IPS-15b (cell line): ENCODE data around the gene PRAMEF10.
"Not testable (repeated sequence)": the region's sequence is repeated elsewhere in the genome, so short reads cannot be mapped to it uniquely, and the experiment has no call there.

Experiments used
- H3K27me3 ChIP-seq: one replicate; pipeline ENCODE4 v1.6.1; 2013; ENCODE audit warnings: low read length; ENCODE audit not compliant: control insufficient read depth, insufficient read depth
- H3K36me3 ChIP-seq: one replicate; pipeline ENCODE4 v1.6.1; 2013; ENCODE audit warnings: low read length; ENCODE audit not compliant: control insufficient read depth, insufficient read depth
- H3K4me1 ChIP-seq: one replicate; pipeline ENCODE4 v1.6.1; 2013; ENCODE audit warnings: mild to moderate bottlenecking, low read length; ENCODE audit not compliant: control insufficient read depth, insufficient read depth
- H3K4me3 ChIP-seq: one replicate; pipeline ENCODE4 v1.5.1; 2013; ENCODE audit warnings: low read depth, low read length
- H3K9ac ChIP-seq: one replicate; pipeline ENCODE4 v1.6.1; 2013; ENCODE audit warnings: low read depth, mild to moderate bottlenecking, low read length
- H3K9me3 ChIP-seq: one replicate; pipeline ENCODE4 v1.6.1; 2013; ENCODE audit warnings: mild to moderate bottlenecking, low read length; ENCODE audit not compliant: control insufficient read depth, insufficient read depth

The PRAMEF10 gene

DNA sequence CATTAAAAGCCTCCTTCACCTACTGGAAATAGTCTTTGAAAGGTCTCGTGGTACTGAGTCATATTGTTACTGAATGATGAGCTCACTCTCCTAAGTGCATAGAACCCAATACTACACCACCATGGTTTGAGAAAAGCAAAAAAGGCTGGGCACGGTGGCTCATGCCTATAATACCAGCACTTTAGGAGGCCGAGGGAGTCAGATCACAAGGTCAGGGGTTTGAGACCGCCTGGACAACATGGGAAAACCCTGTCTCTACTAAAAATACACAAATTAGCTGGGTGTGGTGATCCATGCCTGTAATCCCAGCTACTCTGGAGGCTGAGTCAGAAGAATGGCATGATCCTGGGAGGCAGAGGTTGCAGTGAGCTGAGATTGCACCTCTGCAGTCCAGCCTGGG lies 46.3 kb downstream of the PRAMEF10 start:
- H3K36me3 ChIP-seq = no peaks in the 10 kb centered on the region
- H3K9ac ChIP-seq = no peak overlapping the region
- no peaks in the 10 kb centered on the region for H3K27me3 ChIP-seq
- H3K4me3 ChIP-seq = no peak overlapping the region
- no peaks in the 10 kb centered on the region for H3K4me1 ChIP-seq
- H3K9me3 ChIP-seq = peaks cover 9% of the 10 kb centered on the region

DNA sequence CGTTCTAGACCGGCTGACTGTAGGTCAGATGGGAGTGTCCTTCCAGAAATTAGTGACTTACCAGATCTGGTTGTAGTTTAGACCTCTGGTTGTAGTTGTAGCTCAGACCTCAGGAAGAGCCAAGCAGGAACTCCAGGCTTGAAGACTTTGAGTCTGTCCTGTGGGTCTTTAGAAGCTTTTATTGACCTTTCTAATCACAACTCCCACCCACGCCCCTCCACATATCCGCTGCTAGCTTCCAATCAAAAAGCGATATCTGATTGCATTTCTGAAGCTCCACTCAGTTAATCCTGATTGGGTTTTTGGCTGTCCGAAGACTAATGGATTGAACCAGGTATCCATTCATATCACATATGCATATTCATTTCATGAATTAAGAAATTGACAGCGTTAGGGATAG lies 49.5 kb downstream of the PRAMEF10 start, which contains the start of gene HNRNPCL1:
HNRNPCL1 (minus strand) TSS at position 101 of the 400 bp plus-strand sequence. CDS start 431 bp downstream, outside the sequence.
- H3K4me1 ChIP-seq, H3K27me3 ChIP-seq, H3K4me3 ChIP-seq, H3K36me3 ChIP-seq, H3K9me3 ChIP-seq, H3K9ac ChIP-seq: not testable (repeated sequence)
